ENCODE results near the gene KREMEN2. TPM values are rescaled to one million over a fixed set of nuclear protein-coding genes. Genes with fewer than 3 reads are reported as not detected.
A peak's percentile ranks its signal among the peaks of the same experiment; 100 is the strongest.

Gene KREMEN2
- total and polyA plus RNA-seq, 2 of the 13 experiments (the other 11 are each of a cell fraction or from before 2014, with no cell fraction given) = 0.48 to 1.2 TPM

- TF ChIP-seq, protein P1, sequence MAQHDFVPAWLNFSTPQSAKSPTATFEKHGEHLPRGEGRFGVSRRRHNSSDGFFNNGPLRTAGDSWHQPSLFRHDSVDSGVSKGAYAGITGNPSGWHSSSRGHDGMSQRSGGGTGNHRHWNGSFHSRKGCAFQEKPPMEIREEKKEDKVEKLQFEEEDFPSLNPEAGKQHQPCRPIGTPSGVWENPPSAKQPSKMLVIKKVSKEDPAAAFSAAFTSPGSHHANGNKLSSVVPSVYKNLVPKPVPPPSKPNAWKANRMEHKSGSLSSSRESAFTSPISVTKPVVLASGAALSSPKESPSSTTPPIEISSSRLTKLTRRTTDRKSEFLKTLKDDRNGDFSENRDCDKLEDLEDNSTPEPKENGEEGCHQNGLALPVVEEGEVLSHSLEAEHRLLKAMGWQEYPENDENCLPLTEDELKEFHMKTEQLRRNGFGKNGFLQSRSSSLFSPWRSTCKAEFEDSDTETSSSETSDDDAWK (CRISPR knock-in tag; IDR thresholded peaks at IDR 0.05) = no peak
- TF ChIP-seq TGIF2 (CRISPR knock-in tag; IDR thresholded peaks at IDR 0.05) = no peak
- TF ChIP-seq HDAC2 (CRISPR knock-in tag; IDR thresholded peaks at IDR 0.05) = peak; percentile 29; the same call in 1 of the 2 replicates
- TF ChIP-seq ZNF75D (CRISPR knock-in tag; IDR thresholded peaks at IDR 0.05; ENCODE audit: borderline replicate concordance) = no peak
- no peak for TF ChIP-seq RBAK (CRISPR knock-in tag; IDR thresholded peaks at IDR 0.05)
- no peak for TF ChIP-seq ERF (CRISPR knock-in tag; IDR thresholded peaks at IDR 0.05)
- 0 out of 2 replicates have a peak, but pooled peaks have one; percentile 42 for TF ChIP-seq TBX2 (CRISPR knock-in tag; IDR thresholded peaks at IDR 0.05; ENCODE audit: borderline replicate concordance)
- TF ChIP-seq HHEX (CRISPR knock-in tag; IDR thresholded peaks at IDR 0.05) = no peak
- no peak for TF ChIP-seq ZZZ3 (CRISPR knock-in tag; IDR thresholded peaks at IDR 0.05; ENCODE audit: borderline replicate concordance)
- no peak for TF ChIP-seq FUBP1 (CRISPR knock-in tag; IDR thresholded peaks at IDR 0.05; ENCODE audit: borderline replicate concordance)
- TF ChIP-seq ZNF550 (CRISPR knock-in tag; IDR thresholded peaks at IDR 0.05; ENCODE audit: borderline replicate concordance) = no peak
- TF ChIP-seq, protein P2, sequence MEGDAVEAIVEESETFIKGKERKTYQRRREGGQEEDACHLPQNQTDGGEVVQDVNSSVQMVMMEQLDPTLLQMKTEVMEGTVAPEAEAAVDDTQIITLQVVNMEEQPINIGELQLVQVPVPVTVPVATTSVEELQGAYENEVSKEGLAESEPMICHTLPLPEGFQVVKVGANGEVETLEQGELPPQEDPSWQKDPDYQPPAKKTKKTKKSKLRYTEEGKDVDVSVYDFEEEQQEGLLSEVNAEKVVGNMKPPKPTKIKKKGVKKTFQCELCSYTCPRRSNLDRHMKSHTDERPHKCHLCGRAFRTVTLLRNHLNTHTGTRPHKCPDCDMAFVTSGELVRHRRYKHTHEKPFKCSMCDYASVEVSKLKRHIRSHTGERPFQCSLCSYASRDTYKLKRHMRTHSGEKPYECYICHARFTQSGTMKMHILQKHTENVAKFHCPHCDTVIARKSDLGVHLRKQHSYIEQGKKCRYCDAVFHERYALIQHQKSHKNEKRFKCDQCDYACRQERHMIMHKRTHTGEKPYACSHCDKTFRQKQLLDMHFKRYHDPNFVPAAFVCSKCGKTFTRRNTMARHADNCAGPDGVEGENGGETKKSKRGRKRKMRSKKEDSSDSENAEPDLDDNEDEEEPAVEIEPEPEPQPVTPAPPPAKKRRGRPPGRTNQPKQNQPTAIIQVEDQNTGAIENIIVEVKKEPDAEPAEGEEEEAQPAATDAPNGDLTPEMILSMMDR (CRISPR knock-in tag; IDR thresholded peaks at IDR 0.05) = no peak
- TF ChIP-seq ZGPAT (CRISPR knock-in tag; IDR thresholded peaks at IDR 0.05) = no peak
- 0 out of 2 replicates have a peak, but pooled peaks have one; percentile 33 for TF ChIP-seq HOXA3 (CRISPR knock-in tag; IDR thresholded peaks at IDR 0.05)
- no peak for TF ChIP-seq GATAD1 (CRISPR knock-in tag; IDR thresholded peaks at IDR 0.05)
- TF ChIP-seq ZFYVE20 (CRISPR knock-in tag; IDR thresholded peaks at IDR 0.05; ENCODE audit: borderline replicate concordance, low read depth) = no peak
- TF ChIP-seq SALL1 (CRISPR knock-in tag; IDR thresholded peaks at IDR 0.05) = 0 out of 2 replicates have a peak, but pooled peaks have one; percentile 15
- TF ChIP-seq ZFP36L1 (CRISPR knock-in tag; IDR thresholded peaks at IDR 0.05) = no peak
- TF ChIP-seq ZNF558 (CRISPR knock-in tag; IDR thresholded peaks at IDR 0.05; ENCODE audit: borderline replicate concordance) = no peak
- no peak for TF ChIP-seq MTERF4 (CRISPR knock-in tag; IDR thresholded peaks at IDR 0.05)
- no peak for TF ChIP-seq KAT7 (CRISPR knock-in tag; IDR thresholded peaks at IDR 0.05; ENCODE audit: borderline replicate concordance)
- peak; percentile 26; the same call in 1 of the 2 replicates for TF ChIP-seq MED1 (CRISPR knock-in tag; IDR thresholded peaks at IDR 0.05)
- peak; percentile 40; the same call in 1 of the 2 replicates for TF ChIP-seq NCOA2 (CRISPR knock-in tag; IDR thresholded peaks at IDR 0.05)
- TF ChIP-seq ZNF605 (CRISPR knock-in tag; IDR thresholded peaks at IDR 0.05) = no peak
These were observed 40.8 kb downstream of the KREMEN2 start (continued) for GRCh38 chr16:3004781-3005284.

Measured in HepG2 (cell line).